Liver (tissue), 9 donors: Measurements from ENCODE around the gene PCDHB3. TPM values are rescaled to one million over a fixed set of nuclear protein-coding genes. Genes with fewer than 3 reads are reported as not detected.
"Not testable (repeated sequence)": the region's sequence is repeated elsewhere in the genome, so short reads cannot be mapped to it uniquely, and the experiment has no call there.

Source experiments
- DNase-seq: peaks from one replicate; pipeline ENCODE4 v3.0.0-alpha.2; 2017; ENCODE audit warnings: low spot score
- H3K27ac ChIP-seq, 2 donors: one replicate each; pipeline ENCODE4 v1.7.0; 2013; ENCODE audit warnings: inconsistent platforms in 2 of 2, low read length in 2 of 2, control low read depth in 1 of 2, low read depth in 1 of 2, mild to moderate bottlenecking in 1 of 2
- H3K27me3 ChIP-seq, 4 donors: one replicate each; pipeline versions ENCODE4 v1.6.1 to v1.7.0; 2013; ENCODE audit warnings: low read length in 3 of 4, inconsistent platforms in 1 of 4, mild to moderate bottlenecking in 1 of 4, moderate library complexity in 1 of 4; ENCODE audit not compliant: control insufficient read depth in 4 of 4, insufficient read depth in 4 of 4
- H3K36me3 ChIP-seq, 4 donors: one replicate each; pipeline versions ENCODE4 v1.6.1 to v1.7.0; 2013; ENCODE audit warnings: low read length in 3 of 4, mild to moderate bottlenecking in 3 of 4, low read depth in 1 of 4, moderate library complexity in 1 of 4; ENCODE audit not compliant: control insufficient read depth in 4 of 4, insufficient read depth in 3 of 4
- H3K4me1 ChIP-seq, 4 donors: one replicate each; pipeline versions ENCODE4 v1.6.1 to v1.7.0; 2013; ENCODE audit warnings: low read length in 3 of 4, mild to moderate bottlenecking in 3 of 4, moderate library complexity in 1 of 4; ENCODE audit not compliant: control insufficient read depth in 4 of 4, insufficient read depth in 4 of 4
- H3K4me3 ChIP-seq, 3 donors: one replicate each; pipeline versions ENCODE4 v1.6.1 to v1.7.0; 2013; ENCODE audit warnings: low read length in 3 of 3, control low read depth in 1 of 3, low read depth in 1 of 3, mild to moderate bottlenecking in 1 of 3
- H3K9ac ChIP-seq, 2 donors: one replicate each; pipeline ENCODE4 v1.7.0; 2013; ENCODE audit warnings: low read length in 2 of 2, mild to moderate bottlenecking in 2 of 2, moderate library complexity in 2 of 2, control low read depth in 1 of 2, low read depth in 1 of 2
- H3K9me3 ChIP-seq, 4 donors: one replicate each; pipeline versions ENCODE4 v1.6.1 to v1.7.0; 2013; ENCODE audit warnings: low read length in 3 of 4; ENCODE audit not compliant: control insufficient read depth in 4 of 4
- ATF3 ChIP-seq: IDR thresholded peaks from 2 replicates; pipeline ENCODE4 v1.6.1; 2016; ENCODE audit warnings: antibody characterized with exemption
- CTCF ChIP-seq: fragments of 150-350 bp; IDR thresholded peaks from 2 replicates; pipeline ENCODE4 v1.5.1; 2017; ENCODE audit warnings: improper control_type of control experiment, low read depth, low read length; ENCODE audit not compliant: missing input control
- FOXA1 ChIP-seq: IDR thresholded peaks from 2 replicates; pipeline ENCODE4 v1.6.1; 2016; ENCODE audit warnings: antibody characterized with exemption
- GABPA ChIP-seq, 2 donors: IDR thresholded peaks in 1 of 2; conservative IDR thresholded peaks in 1 of 2; 2 replicates each; pipeline ENCODE4 v1.6.1; 2016; ENCODE audit warnings: antibody characterized with exemption in 2 of 2, mild to moderate bottlenecking in 1 of 2, moderate library complexity in 1 of 2
- MAX ChIP-seq: IDR thresholded peaks from 2 replicates; pipeline ENCODE4 v1.6.1; 2016; ENCODE audit warnings: antibody characterized with exemption
- NR2F2 ChIP-seq: IDR thresholded peaks from 2 replicates; pipeline ENCODE4 v1.6.1; 2016; ENCODE audit warnings: antibody characterized with exemption
- RXRA ChIP-seq, 2 donors: IDR thresholded peaks; 2 replicates each; pipeline ENCODE4 v1.6.1; 2017 to 2018; ENCODE audit warnings: antibody characterized with exemption in 2 of 2, mild to moderate bottlenecking in 1 of 2
- SP1 ChIP-seq: IDR thresholded peaks from 2 replicates; pipeline ENCODE4 v1.6.1; 2018; ENCODE audit warnings: antibody characterized with exemption, mild to moderate bottlenecking
- TAF1 ChIP-seq: conservative IDR thresholded peaks from 2 replicates; pipeline ENCODE4 v1.6.1; 2016; ENCODE audit warnings: antibody characterized with exemption, mild to moderate bottlenecking
- YY1 ChIP-seq: IDR thresholded peaks from 2 replicates; pipeline ENCODE4 v1.6.1; 2016; ENCODE audit warnings: antibody characterized with exemption, mild to moderate bottlenecking
- WGBS: extraction: QIAGEN DNeasy Blood & Tissue Kit; methylation state at CpG from one replicate; pipeline ENCODE4 v1.1.7; 2013; 5-methylcytosine and 5-hydroxymethylcytosine counted together
- polyA plus RNA-seq, 2 donors: library from polyadenylated mRNA; stranded (reverse) in 1 of 2; unstranded in 1 of 2; fragments of 200-250 nt in 1 of 2; fragments of >200 nt in 1 of 2; fragmentation: Nextera tagmentation in 1 of 2; extraction: Ambion mirVana in 1 of 2; gene quantifications; one replicate each; pipeline versions ENCODE4 v1.2.1 to v1.2.3, GENCODE V29; 2013 to 2015
- total RNA-seq, 2 donors: library from RNA; depleted of rRNA; stranded (reverse); fragments of >200 nt; gene quantifications; one replicate each; pipeline ENCODE4 v1.2.3, GENCODE V29; 2014
- donor health status: healthy.
- donor health status: healthy.
- donor health status: healthy.
- donor health status: healthy.
- donor health status: healthy.

The PCDHB3 gene
- total and polyA plus RNA-seq, 4 donors = 0.08 to 0.09 (median 0.09) TPM; not detected in 1

- H3K9ac ChIP-seq = no peak overlapping the region
- WGBS = 25% methylated on average over 2 of the region's 2 CpGs
- DNase-seq = no peak
- H3K36me3 ChIP-seq = no peaks in the 10 kb centered on the region
- H3K4me1 ChIP-seq = no peaks in the 10 kb centered on the region
- no peak overlapping the region for H3K4me3 ChIP-seq
- TF ChIP-seq RXRA (IDR thresholded peaks at IDR 0.05) (no peak), ATF3 (no peak), CTCF (no peak), SP1 (no peak), FOXA1 (no peak), TAF1 (no peak), GABPA (IDR thresholded peaks at IDR 0.05 in 1 of 2, conservative IDR thresholded peaks at IDR 0.05 in 1 of 2) (no peak), MAX (no peak)
- H3K9me3 ChIP-seq = peaks cover 8 to 26% (median 13%) of the 10 kb centered on the region in 4 donors
- no peak overlapping the region for H3K27ac ChIP-seq
- H3K27me3 ChIP-seq = peaks cover 0 to 6% (median 4%) of the 10 kb centered on the region in 4 donors
These were observed 19.0 kb downstream of the PCDHB3 start for GRCh38 chr5:141119250-141119649.

- H3K36me3 ChIP-seq = no peaks in the 10 kb centered on the region
- peak within 1 kb of the TSS in 2 of 3 donors; percentile 9 to 16 for H3K4me3 ChIP-seq
- no peak for DNase-seq
- WGBS = 13% methylated on average over 16 of the region's 16 CpGs
- H3K27ac ChIP-seq = no peak within 1 kb of the TSS
- H3K9me3 ChIP-seq = peaks cover 8 to 24% (median 13%) of the 10 kb centered on the region in 4 donors
- no peaks in the 10 kb centered on the region for H3K4me1 ChIP-seq
- H3K27me3 ChIP-seq = peaks cover 0 to 6% (median 4%) of the 10 kb centered on the region in 4 donors
- no peak within 1 kb of the TSS for H3K9ac ChIP-seq
- no peak for TF ChIP-seq NR2F2
- no peak for TF ChIP-seq FOXA1
These were observed 21.3 kb downstream of the PCDHB3 start, which contains the start of gene PCDHB4 for GRCh38 chr5:141121563-141121962. TSS of gene PCDHB4 (plus strand) at chr5:141121818. CDS start at chr5:141121999, 181 bp downstream.

GRCh38 chr5:141121985-141122384, 21.7 kb downstream of the PCDHB3 start:
- Histone ChIP-seq H3K36me3 (no peaks in the 10 kb centered on the region), H3K27me3 (peaks cover 0 to 6% (median 4%) of the 10 kb centered on the region in 4 donors)

GRCh38 chr5:141123396-141124135, 23.3 kb downstream of the PCDHB3 start:
- not testable (repeated sequence) for H3K36me3 ChIP-seq, H3K4me1 ChIP-seq, DNase-seq, H3K27me3 ChIP-seq, H3K4me3 ChIP-seq, H3K9ac ChIP-seq, H3K27ac ChIP-seq
- peaks cover 4 to 19% (median 9%) of the 10 kb centered on the region in 4 donors for H3K9me3 ChIP-seq
- WGBS = 33% methylated on average over 64 of the region's 73 CpGs

More at GRCh38 chr5:141121985-141122384, 21.7 kb downstream of the PCDHB3 start:
- peak overlapping the region in 2 of 3 donors; percentile 9 to 16 for H3K4me3 ChIP-seq
- H3K9ac ChIP-seq = no peak overlapping the region
- no peaks in the 10 kb centered on the region for H3K4me1 ChIP-seq
- no peak for DNase-seq
- WGBS = 35% methylated on average over 12 of the region's 12 CpGs
- peaks cover 4 to 20% (median 9%) of the 10 kb centered on the region in 4 donors for H3K9me3 ChIP-seq
- TF ChIP-seq YY1 (no peak), CTCF (no peak), MAX (no peak)
- no peak overlapping the region for H3K27ac ChIP-seq
